ENCODE data around the gene MUC21.

The MUC21 gene

GRCh38 chr6:31001281-31001888 is 17.9 kb downstream of the MUC21 start:
- Histone ChIP-seq H2BK5ac (ENCODE audit: low read depth, low read length, poor library complexity, severe bottlenecking) (no peak overlapping the region), H3K4ac (ENCODE audit: low read depth in 1 of 2, low read length in 2 of 2) (no peak overlapping the region), H2BK120ac (ENCODE audit: low read depth, low read length) (no peak overlapping the region), H3K23ac (ENCODE audit: low read length in 2 of 2) (no peak overlapping the region), H2AK5ac (ENCODE audit: low read length, severe bottlenecking) (no peak overlapping the region), H3K14ac (ENCODE audit: low read length in 2 of 2) (no peak overlapping the region), H3K4me2 (ENCODE audit: low read length, poor library complexity, severe bottlenecking) (no peak overlapping the region), H3K18ac (ENCODE audit: low read depth in 1 of 2, low read length in 2 of 2) (no peak overlapping the region), H4K91ac (ENCODE audit: low read length) (no peak overlapping the region), H3K4me3 (ENCODE audit: insufficient read depth in 1 of 2, low read depth in 1 of 2, low read length in 2 of 2) (no peak overlapping the region), H3K9ac (ENCODE audit: low read length) (no peak overlapping the region), H3K4me1 (ENCODE audit: control insufficient read depth, insufficient read depth, low read depth, low read length) (no peaks in the 10 kb centered on the region), H3K27me3 (ENCODE audit: control insufficient read depth in 1 of 2, insufficient read depth in 1 of 2, low read length in 2 of 2) (peaks cover 0 to 2% of the 10 kb centered on the region in 2 experiments), H3K36me3 (ENCODE audit: control insufficient read depth in 1 of 2, insufficient read depth in 2 of 2, low read depth in 1 of 2, low read length in 2 of 2) (no peaks in the 10 kb centered on the region), H2BK15ac (ENCODE audit: low read depth, poor library complexity, severe bottlenecking) (no peak overlapping the region), H2AFZ (ENCODE audit: low read depth, low read length) (no peak overlapping the region), H3K27ac (ENCODE audit: low read length, poor library complexity, severe bottlenecking) (no peak overlapping the region), H3K79me1 (replicated peaks; ENCODE audit: low read length, poor library complexity, severe bottlenecking) (no peaks in the 10 kb centered on the region), H3K9me3 (ENCODE audit: control insufficient read depth, low read length) (no peaks in the 10 kb centered on the region), H2BK12ac (ENCODE audit: low read length in 2 of 2) (no peak overlapping the region), H4K8ac (ENCODE audit: low read length) (no peak overlapping the region)
- DNase-seq: no peak
- 90% methylated on average over 13 of the region's 13 CpGs for WGBS

- Histone ChIP-seq H3K4me3 (ENCODE audit: insufficient read depth in 1 of 2, low read depth in 1 of 2, low read length in 2 of 2) (no peak overlapping the region), H3K4me1 (ENCODE audit: control insufficient read depth, insufficient read depth, low read depth, low read length) (no peaks in the 10 kb centered on the region), H3K9me3 (ENCODE audit: control insufficient read depth, low read length) (no peaks in the 10 kb centered on the region), H3K4me2 (ENCODE audit: low read length, poor library complexity, severe bottlenecking) (no peak overlapping the region), H4K91ac (ENCODE audit: low read length) (no peak overlapping the region), H3K27ac (ENCODE audit: low read length, poor library complexity, severe bottlenecking) (no peak overlapping the region), H2BK5ac (ENCODE audit: low read depth, low read length, poor library complexity, severe bottlenecking) (no peak overlapping the region), H3K23ac (ENCODE audit: low read length in 2 of 2) (no peak overlapping the region), H2AFZ (ENCODE audit: low read depth, low read length) (no peak overlapping the region), H4K8ac (ENCODE audit: low read length) (no peak overlapping the region), H2BK15ac (ENCODE audit: low read depth, poor library complexity, severe bottlenecking) (no peak overlapping the region), H3K4ac (ENCODE audit: low read depth in 1 of 2, low read length in 2 of 2) (no peak overlapping the region), H3K36me3 (ENCODE audit: control insufficient read depth in 1 of 2, insufficient read depth in 2 of 2, low read depth in 1 of 2, low read length in 2 of 2) (no peaks in the 10 kb centered on the region), H2BK120ac (ENCODE audit: low read depth, low read length) (no peak overlapping the region), H2AK5ac (ENCODE audit: low read length, severe bottlenecking) (no peak overlapping the region), H3K18ac (ENCODE audit: low read depth in 1 of 2, low read length in 2 of 2) (no peak overlapping the region), H3K14ac (ENCODE audit: low read length in 2 of 2) (no peak overlapping the region), H3K79me1 (replicated peaks; ENCODE audit: low read length, poor library complexity, severe bottlenecking) (no peaks in the 10 kb centered on the region), H3K27me3 (ENCODE audit: control insufficient read depth in 1 of 2, insufficient read depth in 1 of 2, low read length in 2 of 2) (no peaks in the 10 kb centered on the region), H2BK12ac (ENCODE audit: low read length in 2 of 2) (no peak overlapping the region), H3K9ac (ENCODE audit: low read length) (no peak overlapping the region)
- DNase-seq: no peak
- 70% methylated on average over 2 of the region's 2 CpGs for WGBS
These were observed 19.0 kb downstream of the MUC21 start for GRCh38 chr6:31002471-31002870.

- Histone ChIP-seq H3K4me3 (ENCODE audit: insufficient read depth in 1 of 2, low read depth in 1 of 2, low read length in 2 of 2) (no peak overlapping the region), H3K4ac (ENCODE audit: low read depth in 1 of 2, low read length in 2 of 2) (no peak overlapping the region), H3K18ac (ENCODE audit: low read depth in 1 of 2, low read length in 2 of 2) (no peak overlapping the region), H4K8ac (ENCODE audit: low read length) (no peak overlapping the region), H3K27me3 (ENCODE audit: control insufficient read depth in 1 of 2, insufficient read depth in 1 of 2, low read length in 2 of 2) (no peaks in the 10 kb centered on the region), H3K27ac (ENCODE audit: low read length, poor library complexity, severe bottlenecking) (no peak overlapping the region), H2BK120ac (ENCODE audit: low read depth, low read length) (no peak overlapping the region), H3K4me2 (ENCODE audit: low read length, poor library complexity, severe bottlenecking) (no peak overlapping the region), H2BK5ac (ENCODE audit: low read depth, low read length, poor library complexity, severe bottlenecking) (no peak overlapping the region), H3K9ac (ENCODE audit: low read length) (no peak overlapping the region), H3K14ac (ENCODE audit: low read length in 2 of 2) (no peak overlapping the region), H2AFZ (ENCODE audit: low read depth, low read length) (no peak overlapping the region), H3K79me1 (replicated peaks; ENCODE audit: low read length, poor library complexity, severe bottlenecking) (no peaks in the 10 kb centered on the region), H3K9me3 (ENCODE audit: control insufficient read depth, low read length) (no peaks in the 10 kb centered on the region), H3K36me3 (ENCODE audit: control insufficient read depth in 1 of 2, insufficient read depth in 2 of 2, low read depth in 1 of 2, low read length in 2 of 2) (no peaks in the 10 kb centered on the region), H2BK15ac (ENCODE audit: low read depth, poor library complexity, severe bottlenecking) (no peak overlapping the region), H2AK5ac (ENCODE audit: low read length, severe bottlenecking) (no peak overlapping the region), H3K23ac (ENCODE audit: low read length in 2 of 2) (no peak overlapping the region), H4K91ac (ENCODE audit: low read length) (no peak overlapping the region), H3K4me1 (ENCODE audit: control insufficient read depth, insufficient read depth, low read depth, low read length) (peaks cover 2% of the 10 kb centered on the region), H2BK12ac (ENCODE audit: low read length in 2 of 2) (no peak overlapping the region)
- no peak for DNase-seq
- WGBS: 100% methylated on average over 1 of the region's 4 CpGs
These were observed 21.3 kb downstream of the MUC21 start for GRCh38 chr6:31004794-31005193.

DNA sequence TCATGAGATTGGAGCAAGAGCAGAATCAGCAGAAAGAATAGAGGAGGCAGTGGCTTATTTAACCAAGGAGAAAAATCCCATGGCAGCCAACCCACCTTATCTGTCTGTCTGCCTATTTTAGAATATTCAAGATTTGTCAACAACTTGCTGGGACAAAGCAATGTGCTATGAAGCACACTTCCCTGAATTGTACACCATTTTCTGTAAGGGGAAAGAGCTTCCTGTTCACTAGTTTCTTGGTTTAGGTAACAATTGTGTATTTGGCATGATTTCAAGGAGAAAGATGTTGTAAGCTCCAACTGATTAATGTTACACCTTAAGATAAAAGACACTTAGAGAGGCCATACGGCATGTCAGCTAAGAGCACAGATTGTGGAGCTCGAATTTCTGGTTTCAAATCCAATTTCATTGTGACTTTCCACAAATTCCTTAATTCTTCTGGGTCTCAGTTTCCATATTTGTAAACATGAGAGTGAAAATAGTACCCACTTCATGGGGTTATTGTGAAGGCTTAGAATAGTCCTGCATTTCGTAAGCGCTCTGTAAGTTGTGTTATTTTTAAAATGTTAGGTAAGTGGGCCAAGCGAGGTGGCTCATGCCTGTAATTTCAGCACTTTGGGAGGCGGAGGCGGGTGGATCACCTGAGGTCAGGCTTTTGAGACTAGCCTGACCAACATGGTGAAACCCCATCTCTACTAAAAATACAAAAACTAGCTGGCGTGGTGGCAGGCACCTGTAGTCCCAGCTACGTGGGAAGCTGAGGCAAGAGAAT is 21.9 kb downstream of the MUC21 start:
- Histone ChIP-seq H3K23ac (ENCODE audit: low read length in 2 of 2) (no peak overlapping the region), H2AFZ (ENCODE audit: low read depth, low read length) (no peak overlapping the region), H3K27ac (ENCODE audit: low read length, poor library complexity, severe bottlenecking) (no peak overlapping the region), H3K36me3 (ENCODE audit: control insufficient read depth in 1 of 2, insufficient read depth in 2 of 2, low read depth in 1 of 2, low read length in 2 of 2) (no peaks in the 10 kb centered on the region), H3K14ac (ENCODE audit: low read length in 2 of 2) (no peak overlapping the region), H3K9me3 (ENCODE audit: control insufficient read depth, low read length) (no peaks in the 10 kb centered on the region), H3K4me2 (ENCODE audit: low read length, poor library complexity, severe bottlenecking) (no peak overlapping the region), H3K4me3 (ENCODE audit: insufficient read depth in 1 of 2, low read depth in 1 of 2, low read length in 2 of 2) (no peak overlapping the region), H3K79me1 (replicated peaks; ENCODE audit: low read length, poor library complexity, severe bottlenecking) (no peaks in the 10 kb centered on the region), H2BK120ac (ENCODE audit: low read depth, low read length) (no peak overlapping the region), H3K9ac (ENCODE audit: low read length) (no peak overlapping the region), H2AK5ac (ENCODE audit: low read length, severe bottlenecking) (no peak overlapping the region), H3K27me3 (ENCODE audit: control insufficient read depth in 1 of 2, insufficient read depth in 1 of 2, low read length in 2 of 2) (no peaks in the 10 kb centered on the region), H2BK12ac (ENCODE audit: low read length in 2 of 2) (no peak overlapping the region), H3K4me1 (ENCODE audit: control insufficient read depth, insufficient read depth, low read depth, low read length) (peaks cover 6% of the 10 kb centered on the region), H4K8ac (ENCODE audit: low read length) (no peak overlapping the region), H3K18ac (ENCODE audit: low read depth in 1 of 2, low read length in 2 of 2) (no peak overlapping the region), H2BK15ac (ENCODE audit: low read depth, poor library complexity, severe bottlenecking) (no peak overlapping the region), H3K4ac (ENCODE audit: low read depth in 1 of 2, low read length in 2 of 2) (no peak overlapping the region), H2BK5ac (ENCODE audit: low read depth, low read length, poor library complexity, severe bottlenecking) (no peak overlapping the region), H4K91ac (ENCODE audit: low read length) (no peak overlapping the region)
- 95% methylated on average over 7 of the region's 9 CpGs for WGBS
- no peak for DNase-seq

All from mesenchymal stem cell (in vitro differentiated cells and primary cell).